ENCODE measurements around the gene COL17A1.

Gene COL17A1

GRCh38 chr10:104122225-104123107, 36.8 kb upstream of the COL17A1 start:
- no peak overlapping the region for H3K9ac ChIP-seq
- no peaks in the 10 kb centered on the region for H3K9me3 ChIP-seq (ENCODE audit: control insufficient read depth, low read length)
- no peaks in the 10 kb centered on the region for H3K27me3 ChIP-seq (ENCODE audit: control insufficient read depth, insufficient read depth, low read length)
- peak overlapping the region; percentile 97 for H3K27ac ChIP-seq
- no peak for TF ChIP-seq CTCF (IDR thresholded peaks at IDR 0.05)
- H3K4me2 ChIP-seq (ENCODE audit: low read length): peak overlapping the region; percentile 77
- no peaks in the 10 kb centered on the region for H3K79me2 ChIP-seq
- H3K4me3 ChIP-seq (ENCODE audit: low read depth, low read length): peak overlapping the region; percentile 92
- H2AFZ ChIP-seq: peak overlapping the region; percentile 95
- H3K4me1 ChIP-seq: peaks cover 5% of the 10 kb centered on the region
- H3K36me3 ChIP-seq (ENCODE audit: control insufficient read depth, insufficient read depth, low read length): no peaks in the 10 kb centered on the region

GRCh38 chr10:104121485-104122224, 36.0 kb upstream of the COL17A1 start, which contains the start of gene SFR1:
Gene SFR1, plus strand, starts transcription at chr10:104122171. Its CDS starts 13 bp downstream, at chr10:104122184.
- H3K9ac ChIP-seq: peak within 1 kb of the TSS; percentile 90
- H3K79me2 ChIP-seq: no peaks in the 10 kb centered on the region
- no peaks in the 10 kb centered on the region for H3K27me3 ChIP-seq (ENCODE audit: control insufficient read depth, insufficient read depth, low read length)
- H3K9me3 ChIP-seq (ENCODE audit: control insufficient read depth, low read length): no peaks in the 10 kb centered on the region
- H3K4me3 ChIP-seq (ENCODE audit: low read depth, low read length): peak within 1 kb of the TSS; percentile 92
- peak within 1 kb of the TSS; percentile 95 for H2AFZ ChIP-seq
- H3K36me3 ChIP-seq (ENCODE audit: control insufficient read depth, insufficient read depth, low read length): no peaks in the 10 kb centered on the region
- peaks cover 5% of the 10 kb centered on the region for H3K4me1 ChIP-seq
- peak within 1 kb of the TSS; percentile 97 for H3K27ac ChIP-seq
- peak; percentile 68 for TF ChIP-seq CTCF (IDR thresholded peaks at IDR 0.05)
- peak within 1 kb of the TSS; percentile 98 for H3K4me2 ChIP-seq (ENCODE audit: low read length)

DNA sequence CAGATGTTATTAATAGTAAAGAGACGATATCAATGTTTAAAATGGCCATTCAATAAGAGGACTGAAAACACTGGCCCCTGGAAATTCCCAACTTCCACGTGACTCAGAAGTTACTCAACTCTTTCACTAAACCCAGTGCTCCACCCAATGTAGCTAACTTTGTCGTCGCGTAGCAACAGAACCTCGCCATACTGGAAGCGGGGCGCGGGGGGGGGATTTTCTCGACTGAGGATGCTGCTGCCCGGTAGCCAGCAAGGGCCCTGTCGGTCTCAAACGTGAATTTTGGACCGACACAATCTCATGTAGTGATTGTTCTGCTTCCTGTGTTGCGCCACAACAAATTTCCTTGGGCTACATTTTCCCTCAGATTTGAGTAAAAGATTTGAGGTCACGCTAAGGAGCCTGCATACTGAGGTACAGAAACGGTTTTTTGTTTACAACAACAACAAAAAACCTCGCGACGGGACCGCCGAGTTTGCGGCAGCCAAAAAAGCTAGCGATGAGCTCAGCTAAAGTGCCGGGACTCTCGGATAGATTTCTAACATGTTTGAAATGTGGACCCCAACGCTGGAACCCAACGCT, 35.3 kb upstream of the COL17A1 start:
- Histone ChIP-seq H3K36me3 (ENCODE audit: control insufficient read depth, insufficient read depth, low read length) (no peaks in the 10 kb centered on the region), H3K9me3 (ENCODE audit: control insufficient read depth, low read length) (no peaks in the 10 kb centered on the region), H3K4me2 (ENCODE audit: low read length) (peak overlapping the region; percentile 98), H3K27ac (peak overlapping the region; percentile 97), H3K4me3 (ENCODE audit: low read depth, low read length) (peak overlapping the region; percentile 92), H2AFZ (peak overlapping the region; percentile 94), H3K9ac (peak overlapping the region; percentile 90), H3K27me3 (ENCODE audit: control insufficient read depth, insufficient read depth, low read length) (no peaks in the 10 kb centered on the region), H3K79me2 (no peaks in the 10 kb centered on the region), H3K4me1 (peaks cover 5% of the 10 kb centered on the region)
- no peak for TF ChIP-seq CTCF (IDR thresholded peaks at IDR 0.05)

DNA sequence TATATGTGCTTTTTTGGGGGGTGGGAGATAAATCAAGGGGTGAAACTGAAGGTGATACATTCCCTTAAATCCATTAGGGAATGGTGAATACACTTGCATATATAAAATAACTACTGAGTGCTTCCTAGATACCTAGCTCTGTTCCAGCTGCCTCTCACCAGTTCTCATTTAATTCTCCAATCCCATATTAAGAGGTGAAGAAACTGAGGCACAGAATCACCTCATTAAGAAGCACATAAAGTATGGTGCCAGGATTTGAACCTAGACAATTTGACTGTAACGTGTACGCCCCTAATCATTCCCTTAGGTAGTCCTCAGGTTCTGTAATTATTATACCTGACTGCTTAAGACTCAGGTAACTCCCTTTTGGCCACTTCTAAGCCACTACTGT, 34.8 kb upstream of the COL17A1 start:
- Histone ChIP-seq H3K27ac (peak overlapping the region; percentile 97), H2AFZ (peak overlapping the region; percentile 94), H3K4me3 (ENCODE audit: low read depth, low read length) (peak overlapping the region; percentile 92), H3K9ac (no peak overlapping the region), H3K4me1 (peaks cover 5% of the 10 kb centered on the region), H3K36me3 (ENCODE audit: control insufficient read depth, insufficient read depth, low read length) (no peaks in the 10 kb centered on the region), H3K79me2 (no peaks in the 10 kb centered on the region), H3K4me2 (ENCODE audit: low read length) (peak overlapping the region; percentile 98), H3K27me3 (ENCODE audit: control insufficient read depth, insufficient read depth, low read length) (no peaks in the 10 kb centered on the region), H3K9me3 (ENCODE audit: control insufficient read depth, low read length) (no peaks in the 10 kb centered on the region)
- TF ChIP-seq CTCF (IDR thresholded peaks at IDR 0.05): no peak

All from parathyroid adenoma (tissue), 2 donors.